Stimulated activated CD4-positive, alpha-beta T cell treated with anti-CD3 and anti-CD28 coated beads, Interleukin-12 subunit alpha, Interleukin-12 subunit beta, amount 100 ng/mL, for 24 hours (primary cell): ENCODE data around the gene HSD11B2.
A peak's percentile ranks its signal among the peaks of the same experiment; 100 is the strongest.

Source experiments
- DNase-seq, 2 experiments: peaks; one replicate each; pipeline ENCODE4 v3.0.0-alpha.2; 2020; ENCODE audit warnings: low read depth in 2 of 2

Gene HSD11B2

GRCh38 chr16:67435758-67436164 lies 4.8 kb downstream of the HSD11B2 start:
- DNase-seq = no peak

- DNase-seq = no peak
Measured at GRCh38 chr16:67436640-67437193, 5.8 kb downstream of the HSD11B2 start.

- DNase-seq = no peak
Measured at GRCh38 chr16:67437513-67437912, 6.6 kb downstream of the HSD11B2 start.

- DNase-seq = no peak
Measured at GRCh38 chr16:67438098-67438791, 7.3 kb downstream of the HSD11B2 start.

- no peak for DNase-seq
Measured at GRCh38 chr16:67438824-67439393, 8.0 kb downstream of the HSD11B2 start.

GRCh38 chr16:67441271-67441753 lies 10.4 kb downstream of the HSD11B2 start:
- DNase-seq = no peak

- no peak for DNase-seq
Measured at GRCh38 chr16:67441907-67442306, 11.0 kb downstream of the HSD11B2 start.

GRCh38 chr16:67442581-67443255 lies 11.8 kb downstream of the HSD11B2 start:
- DNase-seq = no peak

- no peak for DNase-seq
Measured at GRCh38 chr16:67443265-67443664, 12.3 kb downstream of the HSD11B2 start.

GRCh38 chr16:67444259-67445125 lies 13.6 kb downstream of the HSD11B2 start:
- DNase-seq = no peak

GRCh38 chr16:67445126-67445426 lies 14.2 kb downstream of the HSD11B2 start:
- no peak for DNase-seq

GRCh38 chr16:67445441-67445912 lies 14.6 kb downstream of the HSD11B2 start:
- DNase-seq = no peak

- DNase-seq = no peak
Measured at GRCh38 chr16:67445913-67446907, 15.3 kb downstream of the HSD11B2 start.

GRCh38 chr16:67446968-67447507 lies 16.1 kb downstream of the HSD11B2 start:
- DNase-seq = no peak

GRCh38 chr16:67447508-67448076 lies 16.7 kb downstream of the HSD11B2 start:
- DNase-seq = peak; percentile 48 to 73

GRCh38 chr16:67448580-67448979 lies 17.7 kb downstream of the HSD11B2 start:
- DNase-seq = no peak

GRCh38 chr16:67449336-67449735 lies 18.4 kb downstream of the HSD11B2 start:
- no peak for DNase-seq

GRCh38 chr16:67449739-67450138 lies 18.8 kb downstream of the HSD11B2 start:
- DNase-seq = no peak

- DNase-seq = no peak
Measured at GRCh38 chr16:67451061-67451703, 20.3 kb downstream of the HSD11B2 start.
